ENCODE measurements around the gene ARL6IP4.
"Not testable (repeated sequence)": the region's sequence is repeated elsewhere in the genome, so short reads cannot be mapped to it uniquely, and the experiment has no call there.

The ARL6IP4 gene

GRCh38 chr12:123001464-123001863 is 21.0 kb downstream of the ARL6IP4 start:
- DNase-seq (ENCODE audit: extremely low spot score, insufficient read length, low read depth) (no peak), FAIRE-seq (no peak)

- DNase-seq (ENCODE audit: extremely low spot score, insufficient read length, low read depth), result no peak
- FAIRE-seq, result no peak
Measured at GRCh38 chr12:123003257-123003656, 22.8 kb downstream of the ARL6IP4 start.

DNA sequence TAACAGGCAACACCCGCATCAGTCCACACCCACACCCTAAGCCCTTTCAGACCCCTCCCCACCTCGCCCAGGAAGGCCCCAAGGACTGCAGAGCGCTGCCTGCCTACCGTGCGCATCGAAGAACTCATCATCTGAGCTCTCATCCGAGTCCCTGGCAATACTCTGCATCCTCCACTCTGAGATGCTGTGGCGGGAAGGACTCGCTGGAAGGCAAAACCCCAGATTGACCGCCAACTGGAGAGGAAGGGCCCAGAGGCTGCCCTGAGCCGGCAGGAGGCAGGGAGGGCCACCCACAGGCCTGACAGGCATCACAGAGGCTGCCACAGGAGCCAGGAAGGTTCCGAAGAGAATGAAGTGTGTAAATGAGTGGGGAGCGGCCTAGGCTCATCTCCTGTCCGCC is 23.8 kb downstream of the ARL6IP4 start:
- DNase-seq (ENCODE audit: extremely low spot score, insufficient read length, low read depth) (no peak), FAIRE-seq (no peak)

- no peak for DNase-seq (ENCODE audit: extremely low spot score, insufficient read length, low read depth)
- no peak for FAIRE-seq
Measured at GRCh38 chr12:123005081-123005626, 24.7 kb downstream of the ARL6IP4 start.

- FAIRE-seq (no peak), DNase-seq (ENCODE audit: extremely low spot score, insufficient read length, low read depth) (no peak)
Measured at GRCh38 chr12:123006977-123007376, 26.5 kb downstream of the ARL6IP4 start.

- DNase-seq (ENCODE audit: extremely low spot score, insufficient read length, low read depth) (no peak), FAIRE-seq (no peak)
Measured at GRCh38 chr12:123010110-123010509, 29.6 kb downstream of the ARL6IP4 start.

DNA sequence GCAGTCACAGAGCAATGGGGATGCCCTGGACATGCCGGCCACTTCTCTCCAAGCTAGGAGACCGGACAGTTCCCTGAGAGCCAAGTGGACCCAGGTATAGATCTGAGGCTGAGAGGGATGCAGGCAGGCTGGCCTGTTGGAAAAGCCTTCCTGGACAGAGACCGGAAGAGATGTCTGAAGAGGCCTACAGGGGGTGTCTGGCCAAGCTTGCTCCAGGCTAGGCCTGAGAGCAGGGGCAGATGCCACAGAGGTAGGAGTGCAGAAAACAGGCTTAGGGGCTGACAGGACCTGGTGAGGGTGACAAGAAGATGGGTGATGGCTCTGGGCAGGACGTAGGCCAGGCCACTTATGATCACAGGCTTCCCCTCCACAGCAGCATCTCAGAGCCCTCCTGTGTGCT is 30.2 kb downstream of the ARL6IP4 start:
- DNase-seq (ENCODE audit: extremely low spot score, insufficient read length, low read depth) (no peak), FAIRE-seq (no peak)

GRCh38 chr12:123011701-123012100 is 31.2 kb downstream of the ARL6IP4 start:
- DNase-seq (ENCODE audit: extremely low spot score, insufficient read length, low read depth) (no peak), FAIRE-seq (no peak)

- no peak for FAIRE-seq
- DNase-seq (ENCODE audit: extremely low spot score, insufficient read length, low read depth), result no peak
Measured at GRCh38 chr12:123013185-123014095, 33.0 kb downstream of the ARL6IP4 start.

GRCh38 chr12:123014473-123014872 is 34.0 kb downstream of the ARL6IP4 start:
- not testable (repeated sequence) for DNase-seq (ENCODE audit: extremely low spot score, insufficient read length, low read depth); FAIRE-seq

DNA sequence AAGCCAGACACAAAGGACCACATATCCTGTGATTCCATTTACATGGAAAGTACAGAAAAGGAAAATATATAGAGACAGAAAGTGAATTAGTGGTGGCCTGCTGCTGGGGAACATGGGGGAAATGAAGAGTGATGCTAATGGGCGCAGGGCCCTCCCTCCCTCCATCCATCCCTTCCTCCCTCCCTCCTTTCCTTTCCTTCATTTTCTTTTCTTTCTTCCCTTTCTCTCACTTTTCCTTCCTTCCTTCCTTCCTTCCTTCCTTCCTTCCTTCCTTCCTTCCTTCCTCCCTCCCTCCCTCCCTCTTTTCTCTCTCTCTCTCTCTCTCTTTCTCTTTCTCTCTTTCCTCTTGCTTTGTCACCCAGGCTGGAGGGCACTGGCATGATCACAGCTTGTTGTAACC is 37.3 kb downstream of the ARL6IP4 start:
- DNase-seq (ENCODE audit: extremely low spot score, insufficient read length, low read depth) (no peak), FAIRE-seq (no peak)

- DNase-seq (ENCODE audit: extremely low spot score, insufficient read length, low read depth) (no peak), FAIRE-seq (no peak)
Measured at GRCh38 chr12:123019841-123020138, 39.3 kb downstream of the ARL6IP4 start.

GRCh38 chr12:123021688-123022604 is 41.5 kb downstream of the ARL6IP4 start:
- no peak for DNase-seq (ENCODE audit: extremely low spot score, insufficient read length, low read depth)
- FAIRE-seq, result no peak

DNA sequence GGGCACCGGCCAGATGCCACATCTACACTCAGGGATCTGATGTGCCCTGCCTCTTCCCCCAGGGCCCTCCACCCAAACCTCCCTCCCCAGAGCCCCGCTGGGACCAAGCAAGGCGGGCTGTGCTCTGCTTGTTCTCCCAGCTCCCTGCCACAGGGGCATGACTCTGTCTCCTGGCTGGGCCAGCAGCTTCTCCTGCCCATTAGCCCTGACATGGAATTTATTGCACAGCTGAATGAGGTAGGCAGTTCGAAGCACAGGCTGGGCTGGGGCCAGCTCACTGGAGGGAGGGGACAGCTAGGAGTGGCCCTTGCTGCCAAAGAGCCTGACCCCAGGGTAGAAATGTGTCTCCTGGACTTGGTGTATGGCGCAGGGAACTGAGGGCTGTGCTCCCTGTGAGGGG is 42.4 kb downstream of the ARL6IP4 start:
- FAIRE-seq, result no peak
- no peak for DNase-seq (ENCODE audit: extremely low spot score, insufficient read length, low read depth)

DNA sequence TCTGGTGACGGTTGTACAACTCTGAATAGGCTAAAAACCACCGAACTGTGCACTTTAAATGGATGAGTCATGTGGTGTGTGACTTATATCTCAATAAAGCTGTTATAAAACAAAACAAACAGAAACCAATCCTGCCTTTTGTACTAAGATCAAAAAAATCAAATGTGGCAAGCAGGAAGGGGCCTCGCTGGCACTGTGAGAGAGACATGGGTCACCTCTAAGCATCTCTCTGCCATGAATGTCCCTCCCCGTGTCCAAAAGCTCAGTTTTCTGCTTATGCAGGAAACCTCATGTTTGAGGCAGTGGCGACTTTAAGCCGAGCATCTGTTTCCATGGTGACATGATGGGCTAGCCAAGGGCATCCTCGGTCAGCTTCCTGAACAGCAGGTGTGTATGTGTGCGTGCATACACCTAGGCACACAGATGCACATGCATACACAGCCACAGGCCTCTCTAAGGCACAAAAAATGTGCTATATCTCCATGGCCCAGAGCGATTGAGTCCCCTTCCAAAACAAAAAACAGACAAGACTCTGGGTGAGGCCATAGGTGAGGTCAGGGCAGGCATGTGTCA is 44.4 kb downstream of the ARL6IP4 start:
- FAIRE-seq, result no peak

GRCh38 chr12:123026094-123026853 is 45.8 kb downstream of the ARL6IP4 start:
- DNase-seq (ENCODE audit: extremely low spot score, insufficient read length, low read depth), result no peak
- no peak for FAIRE-seq

More for the DNA sequence above, 44.4 kb downstream of the ARL6IP4 start:
- DNase-seq (ENCODE audit: extremely low spot score, insufficient read length, low read depth), result no peak

- FAIRE-seq, result no peak
- no peak for DNase-seq (ENCODE audit: extremely low spot score, insufficient read length, low read depth)
Measured at GRCh38 chr12:123027726-123028445, 47.4 kb downstream of the ARL6IP4 start.

- no peak for DNase-seq (ENCODE audit: extremely low spot score, insufficient read length, low read depth)
Measured at GRCh38 chr12:123028475-123028874, 48.0 kb downstream of the ARL6IP4 start.

GRCh38 chr12:123029550-123029949 is 49.1 kb downstream of the ARL6IP4 start:
- DNase-seq (ENCODE audit: extremely low spot score, insufficient read length, low read depth), result no peak
- no peak for FAIRE-seq

More at GRCh38 chr12:123028475-123028874, 48.0 kb downstream of the ARL6IP4 start:
- FAIRE-seq, result no peak

Measured in GM18507 (cell line).